Activated naive CD8-positive, alpha-beta T cell (primary cell): Measurements from ENCODE around the gene SMOC1.

Experiments used
- H3K27ac Mint-ChIP-seq: one replicate; pipeline ENCODE4 v1.8.0; 2021; ENCODE audit warnings: mixed read lengths
- H3K27me3 Mint-ChIP-seq: one replicate; pipeline ENCODE4 v1.8.0; 2021; ENCODE audit warnings: mixed read lengths
- H3K36me3 Mint-ChIP-seq: one replicate; pipeline ENCODE4 v1.8.0; 2021; ENCODE audit warnings: mixed read lengths
- H3K4me1 Mint-ChIP-seq: one replicate; pipeline ENCODE4 v1.8.0; 2021; ENCODE audit warnings: low read depth, mixed read lengths
- H3K4me3 Mint-ChIP-seq: one replicate; pipeline ENCODE4 v1.8.0; 2021; ENCODE audit warnings: mild to moderate bottlenecking, mixed read lengths
- H3K9me3 Mint-ChIP-seq: one replicate; pipeline ENCODE4 v1.8.0; 2021; ENCODE audit warnings: low read depth, mixed read lengths

SMOC1 gene

GRCh38 chr14:69957986-69958385 lies 78.8 kb downstream of the SMOC1 start:
- peaks cover 6% of the 10 kb centered on the region for H3K27me3 Mint-ChIP-seq

GRCh38 chr14:69959136-69959535 lies 79.9 kb downstream of the SMOC1 start:
- H3K36me3 Mint-ChIP-seq, result no peaks in the 10 kb centered on the region
- peaks cover 10% of the 10 kb centered on the region for H3K27me3 Mint-ChIP-seq
- no peak overlapping the region for H3K4me3 Mint-ChIP-seq
- no peak overlapping the region for H3K27ac Mint-ChIP-seq
- no peaks in the 10 kb centered on the region for H3K9me3 Mint-ChIP-seq
- H3K4me1 Mint-ChIP-seq, result no peaks in the 10 kb centered on the region

More at GRCh38 chr14:69957986-69958385, 78.8 kb downstream of the SMOC1 start:
- Mint-ChIP-seq H3K4me1 (no peaks in the 10 kb centered on the region), H3K9me3 (no peaks in the 10 kb centered on the region), H3K4me3 (no peak overlapping the region), H3K27ac (no peak overlapping the region), H3K36me3 (no peaks in the 10 kb centered on the region)

GRCh38 chr14:69960296-69960695 lies 81.1 kb downstream of the SMOC1 start:
- no peaks in the 10 kb centered on the region for H3K4me1 Mint-ChIP-seq
- H3K27me3 Mint-ChIP-seq, result peaks cover 9% of the 10 kb centered on the region
- H3K4me3 Mint-ChIP-seq, result no peak overlapping the region
- no peak overlapping the region for H3K27ac Mint-ChIP-seq
- H3K36me3 Mint-ChIP-seq, result no peaks in the 10 kb centered on the region
- no peaks in the 10 kb centered on the region for H3K9me3 Mint-ChIP-seq

GRCh38 chr14:69963966-69964365 lies 84.8 kb downstream of the SMOC1 start:
- Mint-ChIP-seq H3K9me3 (no peaks in the 10 kb centered on the region), H3K27ac (no peak overlapping the region), H3K27me3 (peaks cover 13% of the 10 kb centered on the region), H3K36me3 (no peaks in the 10 kb centered on the region), H3K4me1 (no peaks in the 10 kb centered on the region), H3K4me3 (no peak overlapping the region)

GRCh38 chr14:69964841-69965240 lies 85.6 kb downstream of the SMOC1 start:
- no peaks in the 10 kb centered on the region for H3K4me1 Mint-ChIP-seq
- no peaks in the 10 kb centered on the region for H3K9me3 Mint-ChIP-seq
- no peak overlapping the region for H3K4me3 Mint-ChIP-seq
- no peaks in the 10 kb centered on the region for H3K36me3 Mint-ChIP-seq
- peaks cover 13% of the 10 kb centered on the region for H3K27me3 Mint-ChIP-seq
- no peak overlapping the region for H3K27ac Mint-ChIP-seq

- Mint-ChIP-seq H3K9me3 (no peaks in the 10 kb centered on the region), H3K27me3 (peaks cover 9% of the 10 kb centered on the region), H3K27ac (no peak overlapping the region), H3K4me3 (no peak overlapping the region), H3K4me1 (no peaks in the 10 kb centered on the region), H3K36me3 (no peaks in the 10 kb centered on the region)
These were observed 88.9 kb downstream of the SMOC1 start for GRCh38 chr14:69968132-69968531.

GRCh38 chr14:69968681-69969080 lies 89.5 kb downstream of the SMOC1 start:
- Mint-ChIP-seq H3K27ac (no peak overlapping the region), H3K4me1 (no peaks in the 10 kb centered on the region), H3K9me3 (no peaks in the 10 kb centered on the region), H3K4me3 (no peak overlapping the region), H3K36me3 (no peaks in the 10 kb centered on the region), H3K27me3 (peaks cover 8% of the 10 kb centered on the region)

- no peak overlapping the region for H3K4me3 Mint-ChIP-seq
- H3K36me3 Mint-ChIP-seq, result no peaks in the 10 kb centered on the region
- H3K27ac Mint-ChIP-seq, result no peak overlapping the region
- H3K9me3 Mint-ChIP-seq, result no peaks in the 10 kb centered on the region
- H3K27me3 Mint-ChIP-seq, result peaks cover 6% of the 10 kb centered on the region
- no peaks in the 10 kb centered on the region for H3K4me1 Mint-ChIP-seq
These were observed 93.5 kb downstream of the SMOC1 start for GRCh38 chr14:69972755-69973154.

GRCh38 chr14:69973846-69974245 lies 94.6 kb downstream of the SMOC1 start:
- H3K4me3 Mint-ChIP-seq, result no peak overlapping the region

GRCh38 chr14:69979882-69980281 lies 100.7 kb downstream of the SMOC1 start:
- Mint-ChIP-seq H3K9me3 (no peaks in the 10 kb centered on the region), H3K36me3 (no peaks in the 10 kb centered on the region), H3K4me1 (no peaks in the 10 kb centered on the region), H3K27ac (no peak overlapping the region), H3K4me3 (no peak overlapping the region), H3K27me3 (peaks cover 13% of the 10 kb centered on the region)

More at GRCh38 chr14:69973846-69974245, 94.6 kb downstream of the SMOC1 start:
- H3K27ac Mint-ChIP-seq, result no peak overlapping the region
- H3K36me3 Mint-ChIP-seq, result no peaks in the 10 kb centered on the region
- peaks cover 6% of the 10 kb centered on the region for H3K27me3 Mint-ChIP-seq
- H3K4me1 Mint-ChIP-seq, result no peaks in the 10 kb centered on the region
- H3K9me3 Mint-ChIP-seq, result no peaks in the 10 kb centered on the region

GRCh38 chr14:69980457-69981425 lies 101.5 kb downstream of the SMOC1 start:
- no peak overlapping the region for H3K27ac Mint-ChIP-seq
- no peaks in the 10 kb centered on the region for H3K9me3 Mint-ChIP-seq
- H3K4me1 Mint-ChIP-seq, result no peaks in the 10 kb centered on the region
- H3K4me3 Mint-ChIP-seq, result no peak overlapping the region
- peaks cover 13% of the 10 kb centered on the region for H3K27me3 Mint-ChIP-seq
- no peaks in the 10 kb centered on the region for H3K36me3 Mint-ChIP-seq

GRCh38 chr14:69982220-69982839 lies 103.1 kb downstream of the SMOC1 start:
- Mint-ChIP-seq H3K27ac (no peak overlapping the region), H3K27me3 (peaks cover 11% of the 10 kb centered on the region), H3K36me3 (no peaks in the 10 kb centered on the region), H3K4me1 (no peaks in the 10 kb centered on the region), H3K9me3 (no peaks in the 10 kb centered on the region), H3K4me3 (no peak overlapping the region)

- Mint-ChIP-seq H3K9me3 (no peaks in the 10 kb centered on the region), H3K27ac (no peak overlapping the region), H3K4me3 (no peak overlapping the region), H3K36me3 (no peaks in the 10 kb centered on the region), H3K4me1 (no peaks in the 10 kb centered on the region), H3K27me3 (peaks cover 11% of the 10 kb centered on the region)
These were observed 103.7 kb downstream of the SMOC1 start for GRCh38 chr14:69982886-69983285.

GRCh38 chr14:69983317-69983716 lies 104.1 kb downstream of the SMOC1 start:
- Mint-ChIP-seq H3K9me3 (no peaks in the 10 kb centered on the region), H3K27ac (no peak overlapping the region), H3K4me1 (no peaks in the 10 kb centered on the region), H3K27me3 (peaks cover 11% of the 10 kb centered on the region), H3K4me3 (no peak overlapping the region), H3K36me3 (no peaks in the 10 kb centered on the region)

- H3K9me3 Mint-ChIP-seq, result peaks cover 4% of the 10 kb centered on the region
- no peak overlapping the region for H3K27ac Mint-ChIP-seq
- H3K4me3 Mint-ChIP-seq, result no peak overlapping the region
- H3K36me3 Mint-ChIP-seq, result no peaks in the 10 kb centered on the region
- no peaks in the 10 kb centered on the region for H3K4me1 Mint-ChIP-seq
- peaks cover 12% of the 10 kb centered on the region for H3K27me3 Mint-ChIP-seq
These were observed 106.2 kb downstream of the SMOC1 start for GRCh38 chr14:69985463-69985862.
